WTC11 (cell line): ENCODE results near the gene TMC6. TPM values are rescaled to one million over a fixed set of nuclear protein-coding genes. Genes with fewer than 3 reads are reported as not detected.
A peak's percentile ranks its signal among the peaks of the same experiment; 100 is the strongest.

Source experiments
- ATAC-seq: fragments of 200-7000 bp; cut with Tn5 transposase; 2 replicates; pipeline ENCODE4 v1.10.0; 2021; ENCODE audit warnings: mild to moderate bottlenecking, moderate library complexity
- CTCF ChIA-PET: fragments of 300-600 bp; sonication (Branson Sonifier 250); formaldehyde crosslinking; loops from one replicate; lab custom pipeline; 2021; ENCODE audit warnings: antibody characterized with exemption; lab: Charles Lee
- POLR2A ChIA-PET: fragments of 350-600 bp; sonication (Branson Sonifier 250); formaldehyde crosslinking; loops from one replicate; lab custom pipeline; 2021; ENCODE audit warnings: antibody characterized with exemption; lab: Charles Lee
- DNase-seq: peaks from one replicate; pipeline ENCODE4 v3.0.0; 2021; ENCODE audit warnings: low spot score
- H3K27ac Mint-ChIP-seq: 2 replicates; pipeline ENCODE4 v1.8.0; 2021; ENCODE audit warnings: mixed read lengths
- H3K27me3 Mint-ChIP-seq: 2 replicates; pipeline ENCODE4 v1.8.0; 2021; ENCODE audit warnings: low read depth, mild to moderate bottlenecking, moderate library complexity, mixed read lengths
- H3K36me3 Mint-ChIP-seq: 2 replicates; pipeline ENCODE4 v1.8.0; 2021; ENCODE audit warnings: mixed read lengths
- H3K4me1 Mint-ChIP-seq: 2 replicates; pipeline ENCODE4 v1.8.0; 2022; ENCODE audit warnings: mixed read lengths
- H3K4me3 Mint-ChIP-seq: 2 replicates; pipeline ENCODE4 v1.8.0; 2021; ENCODE audit warnings: mild to moderate bottlenecking, moderate library complexity, mixed read lengths
- H3K9me3 Mint-ChIP-seq: 2 replicates; pipeline ENCODE4 v1.8.0; 2021; ENCODE audit warnings: mixed read lengths
- ATF6 ChIP-seq: sonication (generic); formaldehyde crosslinking; IDR thresholded peaks from 2 replicates; pipeline ENCODE4 v1.8.1; 2023; ENCODE audit warnings: mild to moderate bottlenecking, missing genetic modification reagents
- FOXK1 ChIP-seq: sonication (generic); formaldehyde crosslinking; IDR thresholded peaks from 2 replicates; pipeline ENCODE4 v1.8.0; 2022; ENCODE audit warnings: mild to moderate bottlenecking, moderate library complexity, missing genetic modification reagents
- FOXP1 ChIP-seq: sonication (generic); formaldehyde crosslinking; IDR thresholded peaks from 2 replicates; pipeline ENCODE4 v1.8.0; 2022; ENCODE audit warnings: missing genetic modification reagents, mild to moderate bottlenecking, moderate library complexity, borderline replicate concordance
- KAT7 ChIP-seq: sonication (generic); formaldehyde crosslinking; IDR thresholded peaks from 2 replicates; pipeline ENCODE4 v1.8.1; 2023; ENCODE audit warnings: missing genetic modification reagents, mild to moderate bottlenecking, borderline replicate concordance
- MAX ChIP-seq: sonication (generic); formaldehyde crosslinking; IDR thresholded peaks from 2 replicates; pipeline ENCODE4 v1.8.0; 2022; ENCODE audit warnings: mild to moderate bottlenecking, missing genetic modification reagents
- NFYB ChIP-seq: sonication (generic); formaldehyde crosslinking; conservative IDR thresholded peaks from 2 replicates; pipeline ENCODE4 v1.8.0; 2022; ENCODE audit warnings: low read depth, missing genetic modification reagents
- NR1H2 ChIP-seq: sonication (generic); formaldehyde crosslinking; IDR thresholded peaks from 2 replicates; pipeline ENCODE4 v1.9.0; 2021; ENCODE audit warnings: mild to moderate bottlenecking, moderate library complexity, missing genetic modification reagents
- PRDM15 ChIP-seq: sonication (generic); formaldehyde crosslinking; IDR thresholded peaks from 2 replicates; pipeline ENCODE4 v1.8.0; 2022; ENCODE audit warnings: missing genetic modification reagents
- TEAD4 ChIP-seq: sonication (generic); formaldehyde crosslinking; IDR thresholded peaks from 2 replicates; pipeline ENCODE4 v1.8.0; 2022; ENCODE audit warnings: mild to moderate bottlenecking, missing genetic modification reagents
- total RNA-seq: library from RNA; stranded (reverse); gene quantifications from 3 replicates; pipeline ENCODE4 v1.2.3, GENCODE V29; 2021

Gene TMC6
- total RNA-seq, 1 experiment from 2014 or later = 120 TPM

- Mint-ChIP-seq H3K27me3 (no peaks in the 10 kb centered on the region), H3K4me1 (no peaks in the 10 kb centered on the region), H3K4me3 (no peak overlapping the region), H3K36me3 (no peaks in the 10 kb centered on the region), H3K27ac (peak overlapping the region; percentile 1; the same call in 1 of the 2 replicates), H3K9me3 (no peaks in the 10 kb centered on the region)
- no peak for ATAC-seq
- POLR2A ChIA-PET = no interaction called here
- CTCF ChIA-PET = interaction anchor here (1.6 kb wide), 1 partner anchor 17 kb away, joined by 8 read pairs; no protein-coding TSS in a partner anchor
- DNase-seq = no peak
- TF ChIP-seq FOXP1 (CRISPR knock-in tag) = no peak
- TF ChIP-seq KAT7 = no peak
- TF ChIP-seq NR1H2 (CRISPR knock-in tag) = no peak
Measured at GRCh38 chr17:78159575-78160158, 31.1 kb upstream of the TMC6 start.

- no peak overlapping the region for H3K27ac Mint-ChIP-seq
- no peak overlapping the region for H3K4me3 Mint-ChIP-seq
- H3K27me3 Mint-ChIP-seq = no peaks in the 10 kb centered on the region
- no peaks in the 10 kb centered on the region for H3K9me3 Mint-ChIP-seq
- H3K4me1 Mint-ChIP-seq = no peaks in the 10 kb centered on the region
- no peak for TF ChIP-seq NFYB (CRISPR knock-in tag)
- no peak for TF ChIP-seq MAX
- POLR2A ChIA-PET = no interaction called here
- ATAC-seq (no peak), DNase-seq (no peak)
- H3K36me3 Mint-ChIP-seq = no peaks in the 10 kb centered on the region
- CTCF ChIA-PET = no interaction called here
Measured at GRCh38 chr17:78154903-78155811, 26.6 kb upstream of the TMC6 start.

DNA sequence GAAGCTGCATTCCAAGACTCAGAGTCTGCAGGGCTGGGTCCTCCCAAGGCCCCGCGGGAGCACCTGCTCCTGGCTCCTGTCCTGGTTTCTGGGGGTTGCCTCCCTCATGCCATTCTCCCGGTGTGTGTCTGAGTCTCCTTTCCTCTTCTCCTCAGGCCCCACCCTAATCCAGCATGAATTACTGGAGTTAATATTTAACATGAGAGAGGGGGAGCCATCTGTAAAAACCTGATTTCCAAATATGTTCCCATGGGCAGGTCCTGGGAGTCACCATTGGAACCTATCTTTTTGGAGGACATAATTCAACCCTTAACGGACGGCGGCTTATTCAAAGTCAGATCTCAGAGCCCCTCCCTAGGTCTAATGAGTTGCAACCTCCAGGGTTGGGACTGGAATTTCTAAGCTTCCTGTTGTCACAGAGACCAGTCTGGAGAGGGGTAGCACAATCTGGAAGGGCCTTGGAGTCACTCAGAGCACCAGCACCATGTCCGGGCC lies 23.0 kb upstream of the TMC6 start:
- Mint-ChIP-seq H3K27me3 (no peaks in the 10 kb centered on the region), H3K27ac (no peak overlapping the region), H3K4me1 (no peaks in the 10 kb centered on the region), H3K36me3 (no peaks in the 10 kb centered on the region), H3K9me3 (no peaks in the 10 kb centered on the region), H3K4me3 (no peak overlapping the region)
- ChIA-PET CTCF (interaction anchor here (0.6 to 1.3 kb wide), 3 partner anchors 14 to 270 kb away, joined by 3 to 5 read pairs (median 4); no protein-coding TSS in a partner anchor), POLR2A (interaction anchor here (0.6 to 0.8 kb wide), 2 partner anchors 25 to 48 kb away, joined by 3 to 4 read pairs; no protein-coding TSS in a partner anchor)
- DNase-seq (no peak), ATAC-seq (no peak)
- no peak for TF ChIP-seq FOXK1
- TF ChIP-seq ATF6 (CRISPR knock-in tag) = no peak
- no peak for TF ChIP-seq TEAD4
- no peak for TF ChIP-seq PRDM15 (CRISPR knock-in tag)
- no peak for TF ChIP-seq NFYB (CRISPR knock-in tag)
